Measurements from ENCODE around the gene GRSF1. TPM values are rescaled to one million over a fixed set of nuclear protein-coding genes. Genes with fewer than 3 reads are reported as not detected.
"Not testable (repeated sequence)": the region's sequence is repeated elsewhere in the genome, so short reads cannot be mapped to it uniquely, and the experiment has no call there.

Gene GRSF1
- total RNA-seq, 1 donor from 2014 or later: 54.6 TPM

GRCh38 chr4:70778888-70779422, 60.7 kb downstream of the GRSF1 start:
- Histone ChIP-seq H3K9me3 (no peaks in the 10 kb centered on the region), H3K4me3 (no peak overlapping the region), H3K27ac (peak overlapping the region; percentile 48), H3K36me3 (peaks cover 70% of the 10 kb centered on the region), H3K27me3 (ENCODE audit: low read depth) (no peaks in the 10 kb centered on the region), H3K4me1 (peaks cover 4% of the 10 kb centered on the region)
- DNase-seq (no peak), ATAC-seq (peak; percentile 90 to 97)
- no peak for TF ChIP-seq CTCF (IDR thresholded peaks at IDR 0.05)
- intact Hi-C loops (cut with DNase I): no loop called here

GRCh38 chr4:70772929-70773555, 66.6 kb downstream of the GRSF1 start:
- ATAC-seq (no peak), DNase-seq (no peak)
- no peaks in the 10 kb centered on the region for H3K9me3 ChIP-seq
- TF ChIP-seq CTCF (IDR thresholded peaks at IDR 0.05): no peak
- intact Hi-C loops (cut with DNase I): no loop called here
- H3K27me3 ChIP-seq (ENCODE audit: low read depth): no peaks in the 10 kb centered on the region
- no peak overlapping the region for H3K4me3 ChIP-seq
- H3K36me3 ChIP-seq: peaks cover 78% of the 10 kb centered on the region
- H3K27ac ChIP-seq: no peak overlapping the region
- no peaks in the 10 kb centered on the region for H3K4me1 ChIP-seq

GRCh38 chr4:70769396-70769795, 70.3 kb downstream of the GRSF1 start:
- H3K4me1 ChIP-seq; intact Hi-C loops (cut with DNase I); H3K27ac ChIP-seq; DNase-seq; H3K4me3 ChIP-seq; H3K9me3 ChIP-seq; ATAC-seq; H3K27me3 ChIP-seq (ENCODE audit: low read depth): not testable (repeated sequence)
- peaks cover 85% of the 10 kb centered on the region for H3K36me3 ChIP-seq

DNA sequence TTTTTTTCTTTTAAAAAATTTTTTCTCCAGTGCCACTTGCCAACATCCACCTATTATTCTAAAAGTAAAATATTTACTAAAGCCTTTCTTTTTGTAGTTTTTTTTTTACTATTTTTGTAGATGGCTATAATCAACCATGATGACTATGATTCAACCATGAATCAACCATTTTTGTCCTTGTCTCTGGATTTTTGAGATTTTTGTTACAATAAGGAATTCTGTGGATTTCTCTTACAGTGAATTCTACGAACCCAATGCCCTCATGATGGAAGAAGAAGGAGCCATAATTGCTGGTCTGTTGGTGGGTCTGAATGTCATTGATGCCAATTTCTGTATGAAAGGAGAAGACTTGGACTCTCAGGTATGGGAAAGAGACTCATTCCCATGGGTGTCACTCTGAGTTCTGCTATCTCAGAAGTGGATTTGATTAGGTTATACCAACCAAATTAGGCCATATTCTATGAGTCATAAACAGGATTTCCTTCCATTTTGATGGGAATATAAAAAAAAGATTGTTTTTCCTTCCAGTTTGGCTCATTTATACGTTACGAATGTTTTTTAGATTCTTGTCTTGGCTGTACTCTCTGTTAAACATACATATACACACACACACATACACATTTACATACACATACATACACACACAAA, 71.3 kb downstream of the GRSF1 start:
- no peak for TF ChIP-seq CTCF (IDR thresholded peaks at IDR 0.05)
- no peaks in the 10 kb centered on the region for H3K9me3 ChIP-seq
- H3K36me3 ChIP-seq: peaks cover 90% of the 10 kb centered on the region
- DNase-seq: no peak
- no peaks in the 10 kb centered on the region for H3K27me3 ChIP-seq (ENCODE audit: low read depth)
- no peaks in the 10 kb centered on the region for H3K4me1 ChIP-seq
- intact Hi-C loops (cut with DNase I): no loop called here
- no peak overlapping the region for H3K27ac ChIP-seq
- no peak for ATAC-seq
- H3K4me3 ChIP-seq: no peak overlapping the region

Other genes starting within 250 kb of the GRSF1 start
- not detected for gene AMBN, start 247.6 kb downstream of the GRSF1 start, total RNA-seq
- 0.12 TPM for gene ENAM, start 211.1 kb downstream of the GRSF1 start, total RNA-seq
- gene JCHAIN, start 173.4 kb downstream of the GRSF1 start, total RNA-seq: 191 TPM
- gene UTP3, start 151.4 kb downstream of the GRSF1 start, total RNA-seq: 28.8 TPM
- 92.4 TPM for gene RUFY3, start 117.9 kb downstream of the GRSF1 start, total RNA-seq
- 34.6 TPM for gene MOB1B, start 62.5 kb upstream of the GRSF1 start, total RNA-seq
- 18.1 TPM for gene DCK, start 153.8 kb upstream of the GRSF1 start, total RNA-seq